Activated CD8-positive, alpha-beta memory T cell treated with anti-CD3 and anti-CD28 coated beads, Interleukin-2, amount 50 U/mL, for 1 hour (primary cell): Measurements from ENCODE around the gene CREBRF.
"Not testable (repeated sequence)": the region's sequence is repeated elsewhere in the genome, so short reads cannot be mapped to it uniquely, and the experiment has no call there.

Experiments used
- DNase-seq: peaks from one replicate; pipeline ENCODE4 v3.0.0-alpha.2; 2020; ENCODE audit errors: extremely low read depth

The CREBRF gene

GRCh38 chr5:173154619-173155018 is 98.5 kb downstream of the CREBRF start:
- DNase-seq: not testable (repeated sequence)

DNA sequence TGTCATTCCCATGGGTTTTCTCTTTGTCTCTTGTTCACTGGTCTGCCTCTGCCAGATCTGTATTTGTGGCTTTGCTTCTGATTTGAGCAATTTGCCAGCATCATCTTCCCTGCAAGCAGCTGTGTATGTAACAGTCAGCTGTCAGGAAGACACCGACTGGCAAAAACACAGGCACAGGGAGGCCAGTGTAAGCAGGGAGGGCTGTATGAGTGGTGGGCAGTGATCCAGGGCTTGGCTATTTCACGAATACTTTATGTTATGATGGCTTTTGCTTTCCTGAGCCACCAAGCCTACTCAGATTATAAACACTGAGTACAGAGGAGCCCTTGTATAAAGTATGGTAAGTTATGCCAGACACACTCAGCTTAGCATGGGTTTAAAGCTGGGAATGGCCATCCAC is 99.8 kb downstream of the CREBRF start:
- no peak for DNase-seq

GRCh38 chr5:173158366-173158765 is 102.2 kb downstream of the CREBRF start:
- DNase-seq: no peak

- DNase-seq: no peak
These were observed 103.1 kb downstream of the CREBRF start for GRCh38 chr5:173159256-173159655.

GRCh38 chr5:173161148-173161547 is 105.0 kb downstream of the CREBRF start:
- no peak for DNase-seq

- DNase-seq: no peak
These were observed 107.1 kb downstream of the CREBRF start for GRCh38 chr5:173163219-173163618.

- no peak for DNase-seq
These were observed 109.2 kb downstream of the CREBRF start for GRCh38 chr5:173165177-173166016.

DNA sequence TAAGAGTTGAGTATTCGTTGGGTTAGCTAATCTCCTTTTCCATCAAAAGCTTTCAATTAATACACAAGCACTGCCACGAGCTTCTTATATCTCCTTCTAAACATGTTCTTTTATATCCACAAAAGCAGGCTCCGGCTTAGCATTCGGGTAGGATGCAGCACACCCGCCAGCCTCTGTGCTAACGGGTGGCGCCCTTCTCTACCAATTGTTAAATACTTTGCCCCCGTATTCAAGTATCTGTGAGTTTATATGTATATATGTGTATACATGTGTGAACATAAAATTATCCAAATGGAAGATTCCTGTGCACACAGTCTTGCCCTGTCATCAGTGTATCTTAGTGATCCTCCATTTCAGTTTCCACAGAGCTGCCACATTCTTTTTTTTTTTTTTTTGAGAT is 116.0 kb downstream of the CREBRF start:
- no peak for DNase-seq

- DNase-seq: no peak
These were observed 119.4 kb downstream of the CREBRF start for GRCh38 chr5:173175523-173175922.

DNA sequence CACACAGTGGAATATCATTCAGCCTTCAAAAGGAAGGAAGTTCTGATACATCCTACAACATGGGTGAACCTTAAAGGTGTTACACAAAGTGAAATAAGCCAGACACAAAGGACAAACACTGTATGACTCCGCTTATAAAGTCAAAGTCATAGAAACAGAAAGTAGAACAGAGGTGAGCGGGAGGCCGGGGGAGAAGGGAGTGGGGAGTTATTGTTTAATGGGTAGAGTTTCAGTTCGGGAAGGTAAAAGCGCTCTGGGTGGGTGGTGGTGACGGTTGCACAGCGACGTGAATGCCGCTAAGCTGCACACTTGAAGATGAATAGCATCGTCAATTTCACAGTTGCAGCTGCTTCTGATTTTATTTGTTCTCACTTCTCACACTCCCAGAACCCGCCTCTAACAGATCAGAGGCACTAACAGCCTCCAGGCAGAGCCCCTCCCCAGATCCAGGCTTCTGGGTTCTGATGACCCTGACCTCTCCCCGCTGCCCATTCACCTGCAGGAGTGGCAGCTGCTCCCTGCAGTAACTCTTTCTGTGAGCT is 122.3 kb downstream of the CREBRF start:
- no peak for DNase-seq

- DNase-seq: no peak
These were observed 124.2 kb downstream of the CREBRF start for GRCh38 chr5:173180331-173180730.

DNA sequence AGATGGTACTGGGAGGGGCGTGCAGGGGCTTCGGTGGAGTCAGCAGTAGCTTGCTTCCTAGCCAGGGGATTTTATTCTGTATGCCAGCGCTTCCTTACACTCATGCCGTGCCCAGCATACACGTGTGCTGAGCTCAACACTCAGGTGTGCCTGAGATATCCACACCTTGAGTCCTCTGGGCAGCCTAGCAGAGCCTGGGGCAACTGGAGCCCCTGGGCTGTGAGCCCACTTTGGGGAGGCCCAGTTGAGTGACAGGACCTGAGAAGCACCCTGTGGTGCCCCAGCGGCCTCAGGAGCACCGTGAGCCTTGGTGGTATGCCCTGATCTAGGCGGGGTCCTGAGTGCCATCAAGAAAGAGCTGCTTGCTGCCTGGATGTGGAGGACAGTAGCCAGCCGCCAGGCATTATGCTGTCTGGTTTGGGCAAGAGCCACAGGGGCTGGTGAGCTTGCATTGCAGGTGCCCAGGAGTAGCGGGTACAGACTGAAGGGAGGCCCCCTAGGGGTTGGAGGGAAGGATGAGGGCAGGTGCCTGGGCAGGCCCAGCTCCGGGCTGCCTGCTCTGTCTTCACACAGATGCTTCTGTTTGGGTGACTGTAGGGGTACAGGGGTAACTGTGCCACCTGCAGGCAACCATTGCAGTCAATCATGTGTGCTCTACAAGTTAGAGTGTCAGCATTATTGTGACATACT is 131.0 kb downstream of the CREBRF start:
- DNase-seq: no peak

DNA sequence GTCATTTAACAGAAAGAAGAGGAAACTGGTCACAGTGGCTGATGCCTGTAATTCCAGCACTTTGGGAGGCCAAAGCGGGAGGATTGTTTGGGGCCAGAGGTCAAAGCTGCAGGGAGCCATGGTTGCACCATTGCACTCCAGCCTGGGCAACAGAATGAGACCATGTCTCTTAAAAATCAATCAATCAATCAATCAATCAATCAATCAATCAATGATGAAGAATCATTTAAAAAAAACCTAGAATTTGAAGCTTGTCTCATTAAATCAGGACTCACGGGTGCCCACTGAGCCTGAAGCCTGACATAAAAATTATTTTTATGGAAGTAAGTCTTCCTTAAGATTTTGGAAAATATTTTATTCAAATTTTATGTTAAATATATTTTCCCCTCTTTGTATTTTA is 132.1 kb downstream of the CREBRF start:
- no peak for DNase-seq
